Hematopoietic multipotent progenitor cell (in vitro differentiated cells): Measurements from ENCODE around the gene CALR3. TPM values are rescaled to one million over a fixed set of nuclear protein-coding genes. Genes with fewer than 3 reads are reported as not detected.
"Not testable (repeated sequence)": the region's sequence is repeated elsewhere in the genome, so short reads cannot be mapped to it uniquely, and the experiment has no call there.

Experiments
- DNase-seq, 3 donors: peaks; one replicate each; pipeline ENCODE4 v3.0.0-alpha.2; 2011 to 2015; ENCODE audit warnings: low read depth in 2 of 3, low spot score in 2 of 3
- total RNA-seq: library from RNA; depleted of rRNA; stranded (reverse); fragments of >200 nt; gene quantifications from one replicate; pipeline ENCODE4 v1.2.3, GENCODE V29; 2012

Gene CALR3, protein sequence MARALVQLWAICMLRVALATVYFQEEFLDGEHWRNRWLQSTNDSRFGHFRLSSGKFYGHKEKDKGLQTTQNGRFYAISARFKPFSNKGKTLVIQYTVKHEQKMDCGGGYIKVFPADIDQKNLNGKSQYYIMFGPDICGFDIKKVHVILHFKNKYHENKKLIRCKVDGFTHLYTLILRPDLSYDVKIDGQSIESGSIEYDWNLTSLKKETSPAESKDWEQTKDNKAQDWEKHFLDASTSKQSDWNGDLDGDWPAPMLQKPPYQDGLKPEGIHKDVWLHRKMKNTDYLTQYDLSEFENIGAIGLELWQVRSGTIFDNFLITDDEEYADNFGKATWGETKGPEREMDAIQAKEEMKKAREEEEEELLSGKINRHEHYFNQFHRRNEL
- total RNA-seq: not detected

DNA sequence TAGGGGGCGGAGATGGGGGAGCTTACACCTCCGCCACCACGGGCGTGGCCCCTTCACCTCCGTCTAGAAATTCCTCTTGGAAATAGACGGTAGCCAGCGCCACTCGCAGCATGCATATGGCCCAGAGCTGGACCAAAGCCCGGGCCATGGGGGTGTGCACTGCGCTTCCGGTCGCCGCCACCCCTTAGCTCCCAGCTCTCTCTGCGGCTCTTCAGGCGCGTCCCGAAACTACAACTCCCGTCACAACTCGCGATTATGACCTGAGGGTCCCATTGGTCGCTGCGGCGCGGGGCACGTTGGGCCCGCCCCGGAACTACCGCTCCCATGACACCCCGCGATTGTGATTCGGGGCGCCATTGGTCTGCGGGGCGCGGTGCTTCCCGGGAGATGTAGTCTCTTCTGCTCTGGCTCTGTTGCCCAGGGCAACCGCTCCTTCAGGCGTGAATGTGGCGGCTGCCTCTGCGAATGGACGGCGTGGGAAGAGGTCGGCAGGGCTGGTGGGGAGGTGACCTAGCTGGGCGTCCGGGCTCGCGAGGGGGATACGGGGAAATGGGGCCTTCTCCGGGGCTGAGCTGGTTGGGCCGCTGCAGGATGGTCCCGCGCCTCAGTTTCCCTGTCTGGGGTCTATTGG lies at the start of gene CALR3, which contains the start of gene C19orf44:
CALR3 (minus strand) TSS at position 186 of the 631 bp plus-strand sequence; CDS start at position 148, 38 bp downstream.
C19orf44 (plus strand) TSS at position 413 of the 631 bp plus-strand sequence. CDS start 4,399 bp downstream, outside the sequence.
- DNase-seq: peak; percentile 88 to 99 (median 97)

DNA sequence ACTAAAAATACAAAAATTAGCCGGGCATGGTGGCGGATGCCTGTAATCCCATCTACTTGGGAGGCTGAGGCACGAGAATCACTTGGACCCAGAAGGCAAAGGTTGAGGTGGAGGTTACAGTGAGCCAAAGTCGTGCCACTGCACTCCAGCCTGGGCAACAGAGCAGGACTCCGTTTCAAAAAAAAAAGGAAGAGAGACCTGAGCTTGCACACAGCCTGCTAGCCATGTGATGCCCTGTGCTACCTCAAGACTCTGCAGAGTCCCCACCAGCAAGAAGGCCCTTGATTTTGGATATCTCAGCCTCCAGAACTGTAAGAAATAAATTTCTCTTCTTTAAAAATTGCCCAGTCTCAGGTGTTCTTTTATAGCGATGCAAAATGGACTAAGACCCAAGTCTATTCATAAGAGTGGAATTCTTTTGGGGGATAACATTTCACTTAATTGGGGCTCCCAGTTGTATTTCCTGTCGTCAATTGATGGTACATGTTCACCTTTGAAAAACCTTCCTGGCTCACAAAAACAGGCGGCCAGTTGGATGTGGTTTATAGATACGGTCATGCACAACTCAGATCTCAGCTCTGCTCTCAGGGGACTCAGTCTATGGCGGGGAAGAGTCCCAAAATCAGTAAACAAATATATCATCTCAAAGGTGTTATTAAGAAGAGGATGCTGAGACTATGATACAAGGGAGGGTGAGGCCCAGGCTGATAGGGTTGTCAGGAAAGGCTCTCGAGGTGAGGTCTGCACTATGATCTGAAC lies 48.7 kb upstream of the CALR3 start:
- DNase-seq: no peak

DNA sequence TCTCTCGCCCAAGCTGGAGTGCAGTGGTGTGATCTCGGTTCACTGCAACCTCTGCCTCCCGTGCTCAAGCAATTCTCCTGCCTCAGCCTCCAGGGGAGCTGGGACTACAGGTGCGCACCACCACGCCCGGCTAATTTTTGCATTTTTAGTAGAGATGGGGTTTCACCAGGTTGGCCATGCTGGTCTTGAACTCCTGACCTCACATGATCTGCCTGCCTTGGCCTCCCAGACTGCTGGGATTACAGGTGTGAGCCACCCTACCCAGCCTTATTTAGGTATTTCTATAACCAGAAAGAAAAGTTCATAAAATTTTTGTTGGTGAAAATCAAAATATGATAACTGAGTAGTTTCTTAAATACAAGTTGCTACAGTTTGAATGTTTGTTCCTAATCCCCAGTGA lies 47.8 kb upstream of the CALR3 start:
- DNase-seq: not testable (repeated sequence)

DNA sequence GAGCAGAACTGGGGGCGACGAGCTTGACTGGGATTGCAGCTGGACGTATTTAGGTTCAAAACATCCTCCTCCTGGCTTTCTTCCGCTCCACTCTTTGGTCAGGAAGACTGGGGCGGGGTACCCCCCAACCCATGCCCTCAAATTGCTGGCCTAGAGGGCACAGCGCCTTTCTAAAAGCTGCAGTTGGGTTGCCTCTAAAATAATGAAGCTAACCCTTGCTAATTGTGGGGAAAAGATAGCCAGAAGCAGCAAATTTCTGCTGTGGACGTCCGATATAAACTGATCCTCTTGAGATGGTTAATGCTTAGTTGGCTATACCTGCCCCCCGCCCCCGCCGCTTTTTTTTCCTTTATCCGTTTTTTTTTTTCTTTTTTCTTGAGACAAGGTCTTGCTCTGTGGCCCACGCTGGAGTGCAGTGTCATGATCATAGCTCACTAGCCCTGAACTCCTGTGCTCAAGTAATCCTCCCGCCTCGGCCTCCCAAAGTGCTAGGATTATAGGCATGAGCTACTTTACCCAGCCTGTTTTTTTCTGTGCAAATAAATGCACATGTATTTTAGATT lies 47.0 kb upstream of the CALR3 start:
- DNase-seq: no peak

DNA sequence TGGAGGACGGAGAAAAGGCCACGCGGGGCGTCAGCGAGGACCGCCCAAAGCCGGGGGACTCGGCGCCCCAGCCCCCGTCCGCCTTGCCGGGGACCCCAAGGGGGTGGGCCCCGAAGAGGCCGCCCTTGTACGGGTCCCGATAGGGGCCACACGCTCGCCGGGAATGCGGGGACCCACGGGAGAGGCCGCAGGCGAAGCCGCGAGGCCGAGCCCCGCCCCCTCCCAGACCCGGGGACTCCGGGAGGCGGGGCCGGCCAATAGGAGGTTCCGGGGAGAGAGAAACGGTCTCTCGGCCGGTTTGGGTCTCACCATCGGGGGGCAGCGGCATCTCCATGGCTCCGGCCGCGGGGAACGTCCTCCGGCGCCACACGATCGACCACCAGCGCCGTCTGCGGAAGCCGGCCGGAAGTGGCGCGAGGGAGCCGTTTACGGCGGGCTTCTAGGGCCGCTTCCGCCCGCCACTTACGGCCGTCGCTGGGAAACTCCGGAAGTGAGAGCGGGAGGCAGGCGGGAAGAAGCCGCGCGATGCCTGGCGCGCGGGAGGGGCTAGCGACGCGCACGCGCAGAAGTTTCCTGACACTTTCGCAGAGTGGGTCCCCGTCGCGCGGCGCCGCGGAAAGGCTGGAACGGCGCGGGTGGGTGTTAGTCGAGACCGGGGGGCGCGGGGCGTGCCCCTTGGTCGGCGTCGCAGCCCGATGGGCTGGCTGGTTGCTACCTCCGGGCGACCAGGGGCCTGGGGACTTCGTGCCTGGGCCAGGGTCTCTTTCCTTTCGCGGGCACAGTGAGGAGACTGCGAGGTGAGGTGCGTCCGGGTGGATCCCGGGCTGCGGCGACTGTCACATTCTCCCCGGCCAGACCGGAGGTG lies 46.3 kb upstream of the CALR3 start, which contains the start of gene CHERP:
CHERP (minus strand) TSS at position 393 of the 865 bp plus-strand sequence; CDS start at position 334, 59 bp downstream.
- peak; percentile 91 to 97 (median 96) for DNase-seq

DNA sequence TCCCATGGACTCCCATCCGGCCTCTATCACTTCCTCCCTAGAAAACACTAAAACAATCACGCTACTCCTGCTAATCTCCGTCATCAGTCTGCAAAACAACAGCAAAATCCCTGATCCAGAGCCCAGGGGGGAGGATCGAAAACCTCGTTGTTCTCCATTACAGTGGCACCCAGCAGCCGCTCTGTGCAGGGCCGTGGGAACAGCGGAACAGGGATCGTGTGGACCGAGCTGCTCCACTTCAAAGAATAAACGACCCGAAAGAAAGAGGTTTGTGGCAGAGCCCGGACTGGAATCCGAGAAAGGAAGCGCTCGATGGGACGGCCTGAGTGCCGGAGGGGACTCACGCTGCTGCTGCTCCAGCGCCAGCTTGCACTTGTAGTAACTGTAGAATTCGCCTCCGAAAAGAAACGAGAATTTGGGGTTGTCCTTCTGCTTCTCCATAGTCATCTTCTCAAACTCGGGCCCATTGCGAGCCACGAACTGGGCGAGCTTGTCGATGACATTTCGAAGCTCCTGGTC lies 45.6 kb upstream of the CALR3 start:
- DNase-seq: no peak

DNA sequence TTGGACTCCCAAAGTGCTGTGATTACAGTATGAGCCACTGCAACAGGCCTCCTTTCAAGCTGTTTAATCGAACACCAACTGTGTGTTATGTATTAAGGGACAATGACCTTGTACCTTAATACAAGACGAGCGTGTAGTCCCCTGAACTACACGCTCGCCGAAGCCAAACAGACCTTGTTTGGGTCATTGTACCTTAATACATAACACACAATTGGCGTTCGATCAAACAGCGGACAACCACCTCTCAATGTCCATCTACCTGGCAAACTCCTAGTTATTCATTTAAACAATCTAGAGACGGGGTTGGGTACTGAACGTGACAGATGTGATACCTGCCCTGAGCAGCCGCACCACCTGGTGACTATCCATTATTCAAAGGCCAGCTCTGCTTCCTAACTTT lies 45.0 kb upstream of the CALR3 start:
- DNase-seq: no peak

DNA sequence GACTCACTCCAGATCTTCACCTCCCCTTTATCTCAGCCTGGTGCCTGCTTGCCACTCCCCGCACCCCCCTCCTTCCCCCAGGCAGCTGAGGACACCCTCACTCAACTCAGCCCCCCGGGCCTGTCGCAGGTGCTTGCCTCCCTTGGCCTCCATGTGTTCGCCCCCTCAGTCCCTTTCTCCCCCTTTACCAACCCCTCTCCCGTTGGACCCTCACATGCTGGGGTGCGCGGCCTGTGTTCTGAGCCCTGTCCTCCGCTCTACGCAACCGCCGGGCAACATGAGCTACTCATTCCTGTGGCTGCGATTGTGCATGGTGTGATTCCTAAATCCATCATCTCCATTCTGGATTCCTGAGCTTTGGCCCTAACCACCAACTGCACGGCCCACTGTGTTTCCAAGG lies 41.1 kb upstream of the CALR3 start:
- no peak for DNase-seq

DNA sequence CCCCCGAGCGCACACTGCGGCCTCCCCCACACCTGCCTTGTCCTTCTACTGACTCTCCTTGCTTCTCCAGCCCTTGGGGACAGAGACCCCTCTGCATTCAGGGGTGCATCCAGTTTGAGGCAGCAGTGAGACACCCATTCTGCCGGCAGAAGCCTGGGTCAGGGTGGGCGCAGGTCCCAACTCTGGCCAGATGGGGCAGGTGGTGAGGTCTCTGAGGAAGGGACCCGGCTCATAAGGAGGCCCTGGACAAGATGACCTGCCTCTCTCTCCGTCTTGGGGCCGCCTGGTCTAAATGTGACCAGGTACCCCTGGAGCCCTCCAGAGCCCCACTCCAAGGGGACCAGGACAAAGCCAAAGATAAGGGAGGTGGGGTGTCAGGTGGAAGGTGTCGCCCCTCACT lies 40.2 kb upstream of the CALR3 start:
- DNase-seq: no peak

DNA sequence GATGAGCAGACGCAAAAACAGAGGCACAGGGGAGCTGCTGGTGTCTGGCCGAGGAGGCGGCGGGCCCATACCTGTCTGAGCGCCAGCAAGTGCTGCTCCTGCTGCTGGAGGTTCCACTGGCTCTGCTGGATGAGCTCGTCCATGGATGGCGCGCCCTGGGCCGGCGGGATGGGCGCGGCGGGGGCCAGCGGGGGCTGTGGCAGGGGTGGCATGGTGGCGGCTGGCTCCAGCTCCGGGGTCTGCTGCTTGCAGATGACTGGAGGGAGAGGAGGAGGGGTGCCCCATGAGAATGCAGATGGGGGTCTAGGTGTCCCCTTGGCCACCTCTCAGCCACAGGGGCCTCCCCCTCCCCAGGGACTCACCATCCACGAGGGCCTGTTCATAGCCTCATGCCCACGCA lies 39.4 kb upstream of the CALR3 start:
- no peak for DNase-seq

DNA sequence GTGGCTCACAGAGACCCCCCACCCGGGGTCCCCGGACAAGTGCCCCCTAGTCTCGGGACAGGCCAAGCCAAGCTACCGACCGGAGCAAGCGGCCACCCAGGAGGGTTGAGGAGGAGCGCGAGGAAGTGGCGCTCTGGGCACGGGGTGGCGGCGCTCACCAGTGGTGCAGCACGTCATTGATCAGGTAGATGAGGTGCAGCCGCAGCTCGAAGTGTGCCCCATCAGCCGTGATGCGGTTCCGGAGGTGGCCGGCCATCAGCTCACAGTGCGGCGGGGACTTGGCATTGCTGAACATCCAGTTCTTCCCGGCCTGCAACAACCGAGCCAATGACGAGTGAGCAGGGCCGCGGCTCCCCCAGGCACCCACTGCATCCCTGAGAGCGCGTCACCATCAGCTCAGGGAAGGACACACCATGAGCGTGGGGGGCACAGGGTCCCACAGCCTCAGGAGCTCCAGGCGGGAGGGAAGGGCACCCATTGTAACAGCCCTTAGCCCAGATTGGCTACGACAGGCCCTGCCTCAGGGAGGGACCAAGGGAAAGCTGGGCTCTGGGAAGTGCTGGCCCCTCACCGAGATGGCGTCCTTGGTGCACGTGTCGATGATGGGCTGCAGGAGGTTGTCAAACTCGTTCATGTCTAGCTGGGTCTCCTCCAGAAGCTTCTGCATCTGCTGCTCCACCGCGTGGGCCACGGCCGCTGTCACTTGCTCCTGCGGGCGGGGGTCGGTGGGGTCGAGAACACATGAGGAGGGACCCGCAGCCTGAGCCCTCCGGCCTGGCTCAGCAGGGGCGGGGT lies 36.7 kb upstream of the CALR3 start:
- DNase-seq: no peak

DNA sequence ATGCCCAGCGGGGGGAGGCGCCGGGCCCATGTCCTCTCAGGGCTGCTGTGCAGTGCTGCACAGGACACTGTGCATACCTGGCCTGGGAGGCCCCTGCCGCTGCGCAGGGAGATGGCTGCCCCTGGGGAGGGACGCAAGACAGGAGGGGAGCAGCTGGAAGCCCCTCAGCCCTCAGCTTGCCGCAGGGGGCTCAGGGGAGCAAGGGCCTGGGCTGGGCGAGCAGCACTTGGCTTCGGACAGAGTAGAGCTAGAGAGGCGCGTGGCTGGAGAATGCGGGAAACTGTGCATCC lies 35.4 kb upstream of the CALR3 start:
- no peak for DNase-seq

DNA sequence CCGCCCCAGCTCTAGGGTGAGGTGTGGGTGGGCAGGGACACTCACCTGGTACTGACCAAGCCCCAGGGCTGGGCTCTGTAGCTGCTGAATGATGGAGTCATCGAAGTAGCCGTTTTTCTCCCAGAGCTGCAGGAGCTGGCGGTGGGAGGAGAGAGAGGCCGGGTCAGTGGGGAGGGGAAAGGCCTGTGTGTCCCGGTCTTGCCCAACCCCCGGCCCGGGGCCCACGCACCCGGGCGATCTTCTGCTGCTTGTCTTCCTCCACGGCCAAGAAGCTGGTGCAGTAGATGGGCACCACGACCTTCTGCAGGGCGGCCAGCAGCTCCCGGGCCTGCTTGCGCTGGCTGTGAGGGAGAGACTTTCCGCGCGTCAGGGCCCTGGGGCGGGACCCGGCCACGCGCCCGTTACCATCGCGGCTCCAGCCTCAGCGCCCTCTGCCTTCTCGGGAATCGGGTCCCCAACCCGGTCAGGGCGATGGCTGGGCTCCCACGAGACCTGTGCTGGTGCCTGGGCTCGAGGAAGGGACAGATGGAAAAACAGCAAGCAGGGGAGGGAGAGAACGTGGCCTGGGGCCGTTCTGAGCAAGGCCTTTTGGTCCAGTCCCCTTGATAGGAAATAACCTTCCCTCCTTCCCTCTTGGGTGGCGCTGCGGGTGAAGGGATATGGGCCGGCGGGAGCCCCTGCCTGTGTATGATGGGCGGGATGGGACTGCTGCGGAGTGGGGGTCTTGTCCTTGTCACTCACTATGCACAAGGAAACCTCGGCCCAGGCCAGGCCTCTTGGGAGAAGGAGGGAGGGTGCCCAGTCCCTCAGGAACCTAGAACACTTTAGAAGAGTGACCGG lies 34.8 kb upstream of the CALR3 start:
- DNase-seq: no peak

DNA sequence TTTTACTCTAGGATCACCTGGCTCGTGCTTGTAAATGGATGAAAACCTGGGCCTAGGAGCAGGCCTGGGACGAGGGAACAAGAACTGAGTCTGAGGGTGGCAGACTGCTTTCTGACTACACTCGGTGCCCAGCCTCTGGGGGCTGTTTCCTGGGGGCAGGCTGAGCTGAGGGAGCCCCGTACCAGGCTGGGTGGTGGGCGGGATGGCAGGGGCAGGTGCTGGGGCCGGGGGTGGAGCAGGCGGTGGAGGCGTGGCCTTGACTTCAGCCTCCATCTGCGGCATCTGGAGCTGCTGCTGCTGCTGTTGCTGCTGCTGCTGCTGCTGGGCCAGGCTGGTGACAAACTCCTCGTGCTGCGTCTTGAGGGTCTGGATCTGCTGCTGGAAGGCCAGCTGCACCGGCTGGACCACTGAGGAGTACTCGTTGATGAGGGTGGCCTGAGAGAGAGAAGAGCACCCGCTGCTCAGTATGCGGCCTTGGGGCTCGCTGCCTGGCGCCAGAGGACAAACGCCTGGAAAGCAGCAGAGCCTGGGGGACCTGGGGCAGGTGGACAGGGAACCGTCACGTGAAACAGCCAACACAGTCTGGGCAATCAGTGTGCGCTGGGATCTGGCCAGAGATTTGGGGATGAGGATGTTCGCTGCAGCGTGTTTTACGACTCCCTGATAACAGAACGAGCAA lies 33.6 kb upstream of the CALR3 start:
- DNase-seq: no peak

DNA sequence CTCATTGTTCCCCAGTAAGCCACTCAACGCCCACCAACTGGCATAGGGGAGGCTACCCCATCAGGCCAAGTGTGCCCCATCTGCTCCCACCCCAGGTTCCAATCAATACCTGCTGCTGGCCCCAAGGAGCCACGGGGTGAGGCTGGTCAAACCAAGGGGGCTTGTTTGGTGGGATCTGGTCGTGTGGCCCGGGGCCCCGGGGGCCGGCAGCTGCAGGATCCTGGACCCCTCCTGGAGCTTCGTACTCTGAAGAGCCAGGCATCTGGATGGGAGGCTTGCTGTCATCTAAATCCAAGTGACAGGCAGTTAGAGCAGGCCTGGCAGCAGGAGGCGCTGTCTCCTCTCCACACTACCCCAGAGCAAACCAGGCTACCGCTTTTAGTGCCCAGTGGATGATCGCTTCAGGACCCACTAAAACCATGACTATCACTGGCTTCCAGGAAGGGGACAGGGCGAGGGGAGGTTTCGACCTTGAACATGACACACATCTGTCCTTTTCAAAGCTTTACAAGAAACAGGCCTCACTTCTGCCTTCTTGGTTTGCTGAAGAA lies 32.1 kb upstream of the CALR3 start:
- DNase-seq: peak in 2 of 3 donors; percentile 31 to 56

DNA sequence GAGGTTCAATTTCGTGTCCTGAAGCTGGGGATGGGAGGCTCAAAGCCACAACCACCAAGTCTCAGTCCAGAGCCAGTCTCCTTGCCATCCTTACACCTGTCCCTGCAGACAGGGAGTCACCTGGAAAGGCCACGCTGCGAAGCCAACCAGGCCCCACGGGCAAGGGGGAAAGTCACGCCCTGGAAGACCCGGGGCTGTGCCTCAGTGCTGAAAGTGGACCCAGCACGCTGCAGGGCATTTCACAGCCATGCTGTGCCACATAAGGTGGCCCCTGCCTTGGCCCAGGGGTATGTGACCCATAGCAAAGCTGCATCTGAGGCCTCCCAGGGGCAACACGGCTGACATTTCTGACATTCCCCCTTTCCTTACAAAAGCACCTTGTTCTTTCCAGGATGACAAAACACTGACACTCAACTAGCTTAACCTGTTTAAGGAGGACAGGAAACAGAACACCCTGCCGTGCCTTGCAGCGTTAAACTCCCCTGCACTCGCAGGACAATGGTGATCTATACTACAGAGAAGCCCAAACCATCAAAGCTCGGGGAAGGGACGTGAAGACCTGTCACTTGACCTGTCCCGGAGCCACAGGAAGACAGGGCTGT lies 31.5 kb upstream of the CALR3 start:
- no peak for DNase-seq
